ENCODE data around the gene ANKRD34A.

The ANKRD34A gene

GRCh38 chr1:145991735-145992412 is 27.5 kb upstream of the ANKRD34A start:
- no peak for DNase-seq

- no peak for DNase-seq
Observed at GRCh38 chr1:145990249-145990855, 26.0 kb upstream of the ANKRD34A start.

- DNase-seq: no peak
Observed at GRCh38 chr1:145988773-145989172, 24.4 kb upstream of the ANKRD34A start.

GRCh38 chr1:145987926-145988325 is 23.6 kb upstream of the ANKRD34A start:
- DNase-seq: no peak

GRCh38 chr1:145986551-145986950 is 22.2 kb upstream of the ANKRD34A start:
- DNase-seq: no peak

- DNase-seq: peak in 5 of 58 donors; percentile 2 to 21 (median 10)
Observed at GRCh38 chr1:145985502-145986439, 21.4 kb upstream of the ANKRD34A start.

- no peak for DNase-seq
Observed at GRCh38 chr1:145985129-145985501, 20.7 kb upstream of the ANKRD34A start.

GRCh38 chr1:145983960-145984830 is 19.8 kb upstream of the ANKRD34A start:
- DNase-seq: no peak

- DNase-seq: no peak
Observed at GRCh38 chr1:145983206-145983675, 18.9 kb upstream of the ANKRD34A start.

GRCh38 chr1:145982010-145982723 is 17.8 kb upstream of the ANKRD34A start:
- DNase-seq: no peak

- DNase-seq: no peak
Observed at GRCh38 chr1:145980457-145980994, 16.2 kb upstream of the ANKRD34A start.

- no peak for DNase-seq
Observed at GRCh38 chr1:145979746-145980456, 15.5 kb upstream of the ANKRD34A start.

- DNase-seq: peak; percentile 20 to 98 (median 86)
Observed at GRCh38 chr1:145978854-145979745, 14.7 kb upstream of the ANKRD34A start.

GRCh38 chr1:145978471-145978853 is 14.1 kb upstream of the ANKRD34A start:
- no peak for DNase-seq

- peak in 53 of 58 donors; percentile 8 to 82 (median 44) for DNase-seq
Observed at GRCh38 chr1:145977486-145978470, 13.4 kb upstream of the ANKRD34A start.

- no peak for DNase-seq
Observed at GRCh38 chr1:145977016-145977415, 12.6 kb upstream of the ANKRD34A start.

- no peak for DNase-seq
Observed at GRCh38 chr1:145975216-145975615, 10.8 kb upstream of the ANKRD34A start.
